ENCODE results near the gene USP9X.
"Not testable (repeated sequence)": the region's sequence is repeated elsewhere in the genome, so short reads cannot be mapped to it uniquely, and the experiment has no call there.

DNA sequence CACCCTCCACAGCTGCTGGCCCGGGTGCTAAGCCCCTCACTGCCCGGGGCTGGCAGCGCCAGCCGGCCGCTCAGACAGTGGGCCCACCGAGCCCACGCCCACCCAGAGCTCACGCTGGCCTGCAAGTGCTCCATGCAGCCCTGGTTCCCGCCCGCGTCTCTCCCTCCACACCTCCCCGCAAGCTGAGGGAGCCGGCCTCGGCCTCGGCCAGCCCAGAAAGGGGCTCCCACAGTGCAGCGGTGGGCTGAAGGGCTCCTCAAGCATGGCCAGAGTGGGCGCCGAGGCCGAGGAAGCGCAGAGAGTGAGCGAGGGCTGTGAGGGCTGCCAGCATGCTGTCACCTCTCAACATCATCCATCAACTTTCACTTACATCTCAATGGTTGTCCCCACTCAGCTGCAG lies 200.7 kb downstream of the USP9X start:
- TF ChIP-seq POLR2A (IDR thresholded peaks at IDR 0.05), result not testable (repeated sequence)
- TF ChIP-seq, protein P1, sequence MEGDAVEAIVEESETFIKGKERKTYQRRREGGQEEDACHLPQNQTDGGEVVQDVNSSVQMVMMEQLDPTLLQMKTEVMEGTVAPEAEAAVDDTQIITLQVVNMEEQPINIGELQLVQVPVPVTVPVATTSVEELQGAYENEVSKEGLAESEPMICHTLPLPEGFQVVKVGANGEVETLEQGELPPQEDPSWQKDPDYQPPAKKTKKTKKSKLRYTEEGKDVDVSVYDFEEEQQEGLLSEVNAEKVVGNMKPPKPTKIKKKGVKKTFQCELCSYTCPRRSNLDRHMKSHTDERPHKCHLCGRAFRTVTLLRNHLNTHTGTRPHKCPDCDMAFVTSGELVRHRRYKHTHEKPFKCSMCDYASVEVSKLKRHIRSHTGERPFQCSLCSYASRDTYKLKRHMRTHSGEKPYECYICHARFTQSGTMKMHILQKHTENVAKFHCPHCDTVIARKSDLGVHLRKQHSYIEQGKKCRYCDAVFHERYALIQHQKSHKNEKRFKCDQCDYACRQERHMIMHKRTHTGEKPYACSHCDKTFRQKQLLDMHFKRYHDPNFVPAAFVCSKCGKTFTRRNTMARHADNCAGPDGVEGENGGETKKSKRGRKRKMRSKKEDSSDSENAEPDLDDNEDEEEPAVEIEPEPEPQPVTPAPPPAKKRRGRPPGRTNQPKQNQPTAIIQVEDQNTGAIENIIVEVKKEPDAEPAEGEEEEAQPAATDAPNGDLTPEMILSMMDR (IDR thresholded peaks at IDR 0.05), result not testable (repeated sequence)

All from adrenal gland (tissue), 5 donors.